Measurements from ENCODE around the gene IYD.

The IYD gene

GRCh38 chr6:150368762-150369161 is at the start of gene IYD:
IYD (plus strand) TSS chr6:150369012; CDS start chr6:150369032, 20 bp downstream.
- Histone ChIP-seq H2AFZ (ENCODE audit: low read length, unreplicated experiment) (no peak within 1 kb of the TSS), H3K4me1 (ENCODE audit: control insufficient read depth, insufficient read depth, low read length, unreplicated experiment) (peaks cover 12% of the 10 kb centered on the region), H3K79me2 (ENCODE audit: control insufficient read depth, insufficient read depth, low read length, unreplicated experiment) (no peaks in the 10 kb centered on the region), H3K36me3 (ENCODE audit: insufficient read depth, low read length) (no peaks in the 10 kb centered on the region), H3K27me3 (ENCODE audit: insufficient read depth, low read length) (no peaks in the 10 kb centered on the region), H3K4me3 (ENCODE audit: low read depth, low read length) (no peak within 1 kb of the TSS), H3K27ac (ENCODE audit: low read depth, low read length) (no peak within 1 kb of the TSS)

- no peaks in the 10 kb centered on the region for H3K79me2 ChIP-seq (ENCODE audit: control insufficient read depth, insufficient read depth, low read length, unreplicated experiment)
- 0 out of 2 replicates have a peak, but pooled peaks cover 6% of the 10 kb centered on the region for H3K27me3 ChIP-seq (ENCODE audit: insufficient read depth, low read length)
- no peak overlapping the region for H2AFZ ChIP-seq (ENCODE audit: low read length, unreplicated experiment)
- H3K4me1 ChIP-seq (ENCODE audit: control insufficient read depth, insufficient read depth, low read length, unreplicated experiment): no peaks in the 10 kb centered on the region
- no peak overlapping the region for H3K27ac ChIP-seq (ENCODE audit: low read depth, low read length)
- no peaks in the 10 kb centered on the region for H3K36me3 ChIP-seq (ENCODE audit: insufficient read depth, low read length)
- no peak overlapping the region for H3K4me3 ChIP-seq (ENCODE audit: low read depth, low read length)
Measured at GRCh38 chr6:150319924-150320323, 48.9 kb upstream of the IYD start.

GRCh38 chr6:150320442-150320841 is 48.4 kb upstream of the IYD start:
- Histone ChIP-seq H3K36me3 (ENCODE audit: insufficient read depth, low read length) (no peaks in the 10 kb centered on the region), H3K27ac (ENCODE audit: low read depth, low read length) (no peak overlapping the region), H3K4me1 (ENCODE audit: control insufficient read depth, insufficient read depth, low read length, unreplicated experiment) (no peaks in the 10 kb centered on the region), H3K79me2 (ENCODE audit: control insufficient read depth, insufficient read depth, low read length, unreplicated experiment) (no peaks in the 10 kb centered on the region), H2AFZ (ENCODE audit: low read length, unreplicated experiment) (no peak overlapping the region), H3K4me3 (ENCODE audit: low read depth, low read length) (no peak overlapping the region), H3K27me3 (ENCODE audit: insufficient read depth, low read length) (0 out of 2 replicates have a peak, but pooled peaks cover 6% of the 10 kb centered on the region)

- Histone ChIP-seq H3K27ac (ENCODE audit: low read depth, low read length) (no peak overlapping the region), H2AFZ (ENCODE audit: low read length, unreplicated experiment) (no peak overlapping the region), H3K27me3 (ENCODE audit: insufficient read depth, low read length) (0 out of 2 replicates have a peak, but pooled peaks cover 6% of the 10 kb centered on the region), H3K4me1 (ENCODE audit: control insufficient read depth, insufficient read depth, low read length, unreplicated experiment) (no peaks in the 10 kb centered on the region), H3K4me3 (ENCODE audit: low read depth, low read length) (no peak overlapping the region), H3K79me2 (ENCODE audit: control insufficient read depth, insufficient read depth, low read length, unreplicated experiment) (no peaks in the 10 kb centered on the region), H3K36me3 (ENCODE audit: insufficient read depth, low read length) (no peaks in the 10 kb centered on the region)
Measured at GRCh38 chr6:150322466-150322871, 46.3 kb upstream of the IYD start.

- H3K27me3 ChIP-seq (ENCODE audit: insufficient read depth, low read length): 0 out of 2 replicates have a peak, but pooled peaks cover 6% of the 10 kb centered on the region
- H3K79me2 ChIP-seq (ENCODE audit: control insufficient read depth, insufficient read depth, low read length, unreplicated experiment): no peaks in the 10 kb centered on the region
- no peak overlapping the region for H3K27ac ChIP-seq (ENCODE audit: low read depth, low read length)
- H2AFZ ChIP-seq (ENCODE audit: low read length, unreplicated experiment): no peak overlapping the region
- no peaks in the 10 kb centered on the region for H3K4me1 ChIP-seq (ENCODE audit: control insufficient read depth, insufficient read depth, low read length, unreplicated experiment)
- no peak overlapping the region for H3K4me3 ChIP-seq (ENCODE audit: low read depth, low read length)
- H3K36me3 ChIP-seq (ENCODE audit: insufficient read depth, low read length): no peaks in the 10 kb centered on the region
Measured at GRCh38 chr6:150323205-150323604, 45.6 kb upstream of the IYD start.

- no peak overlapping the region for H3K27ac ChIP-seq (ENCODE audit: low read depth, low read length)
- 0 out of 2 replicates have a peak, but pooled peaks cover 6% of the 10 kb centered on the region for H3K27me3 ChIP-seq (ENCODE audit: insufficient read depth, low read length)
- H3K36me3 ChIP-seq (ENCODE audit: insufficient read depth, low read length): no peaks in the 10 kb centered on the region
Measured at GRCh38 chr6:150324044-150324443, 44.8 kb upstream of the IYD start.

GRCh38 chr6:150325066-150325772 is 43.6 kb upstream of the IYD start:
- Histone ChIP-seq H3K4me3 (ENCODE audit: low read depth, low read length) (no peak overlapping the region), H3K4me1 (ENCODE audit: control insufficient read depth, insufficient read depth, low read length, unreplicated experiment) (no peaks in the 10 kb centered on the region), H3K27me3 (ENCODE audit: insufficient read depth, low read length) (0 out of 2 replicates have a peak, but pooled peaks cover 10% of the 10 kb centered on the region), H3K79me2 (ENCODE audit: control insufficient read depth, insufficient read depth, low read length, unreplicated experiment) (no peaks in the 10 kb centered on the region), H3K27ac (ENCODE audit: low read depth, low read length) (no peak overlapping the region), H2AFZ (ENCODE audit: low read length, unreplicated experiment) (no peak overlapping the region), H3K36me3 (ENCODE audit: insufficient read depth, low read length) (no peaks in the 10 kb centered on the region)

More at GRCh38 chr6:150324044-150324443, 44.8 kb upstream of the IYD start:
- Histone ChIP-seq H3K4me1 (ENCODE audit: control insufficient read depth, insufficient read depth, low read length, unreplicated experiment) (no peaks in the 10 kb centered on the region), H2AFZ (ENCODE audit: low read length, unreplicated experiment) (no peak overlapping the region), H3K4me3 (ENCODE audit: low read depth, low read length) (no peak overlapping the region), H3K79me2 (ENCODE audit: control insufficient read depth, insufficient read depth, low read length, unreplicated experiment) (no peaks in the 10 kb centered on the region)

GRCh38 chr6:150327117-150327774 is 41.6 kb upstream of the IYD start:
- no peaks in the 10 kb centered on the region for H3K36me3 ChIP-seq (ENCODE audit: insufficient read depth, low read length)
- no peak overlapping the region for H3K27ac ChIP-seq (ENCODE audit: low read depth, low read length)
- H2AFZ ChIP-seq (ENCODE audit: low read length, unreplicated experiment): no peak overlapping the region
- H3K4me3 ChIP-seq (ENCODE audit: low read depth, low read length): no peak overlapping the region
- H3K79me2 ChIP-seq (ENCODE audit: control insufficient read depth, insufficient read depth, low read length, unreplicated experiment): no peaks in the 10 kb centered on the region
- no peaks in the 10 kb centered on the region for H3K4me1 ChIP-seq (ENCODE audit: control insufficient read depth, insufficient read depth, low read length, unreplicated experiment)
- H3K27me3 ChIP-seq (ENCODE audit: insufficient read depth, low read length): 0 out of 2 replicates have a peak, but pooled peaks cover 5% of the 10 kb centered on the region

- Histone ChIP-seq H3K79me2 (ENCODE audit: control insufficient read depth, insufficient read depth, low read length, unreplicated experiment) (no peaks in the 10 kb centered on the region), H3K27ac (ENCODE audit: low read depth, low read length) (no peak overlapping the region), H3K4me1 (ENCODE audit: control insufficient read depth, insufficient read depth, low read length, unreplicated experiment) (no peaks in the 10 kb centered on the region), H3K27me3 (ENCODE audit: insufficient read depth, low read length) (0 out of 2 replicates have a peak, but pooled peaks cover 4% of the 10 kb centered on the region), H2AFZ (ENCODE audit: low read length, unreplicated experiment) (no peak overlapping the region), H3K4me3 (ENCODE audit: low read depth, low read length) (no peak overlapping the region), H3K36me3 (ENCODE audit: insufficient read depth, low read length) (no peaks in the 10 kb centered on the region)
Measured at GRCh38 chr6:150328744-150329405, 39.9 kb upstream of the IYD start.

GRCh38 chr6:150331344-150331743 is 37.5 kb upstream of the IYD start:
- Histone ChIP-seq H3K27me3 (ENCODE audit: insufficient read depth, low read length) (0 out of 2 replicates have a peak, but pooled peaks cover 4% of the 10 kb centered on the region), H3K4me3 (ENCODE audit: low read depth, low read length) (no peak overlapping the region), H3K4me1 (ENCODE audit: control insufficient read depth, insufficient read depth, low read length, unreplicated experiment) (no peaks in the 10 kb centered on the region), H3K36me3 (ENCODE audit: insufficient read depth, low read length) (no peaks in the 10 kb centered on the region), H3K27ac (ENCODE audit: low read depth, low read length) (no peak overlapping the region), H3K79me2 (ENCODE audit: control insufficient read depth, insufficient read depth, low read length, unreplicated experiment) (no peaks in the 10 kb centered on the region), H2AFZ (ENCODE audit: low read length, unreplicated experiment) (no peak overlapping the region)

Measured in ACC112 (cell line).